ENCODE data around the gene GNL2.

The GNL2 gene

GRCh38 chr1:37595440-37596181, at the start of gene GNL2:
GNL2 (minus strand) TSS chr1:37595937; CDS start chr1:37595822, 115 bp downstream.
- DNase-seq: peak; percentile 97

DNA sequence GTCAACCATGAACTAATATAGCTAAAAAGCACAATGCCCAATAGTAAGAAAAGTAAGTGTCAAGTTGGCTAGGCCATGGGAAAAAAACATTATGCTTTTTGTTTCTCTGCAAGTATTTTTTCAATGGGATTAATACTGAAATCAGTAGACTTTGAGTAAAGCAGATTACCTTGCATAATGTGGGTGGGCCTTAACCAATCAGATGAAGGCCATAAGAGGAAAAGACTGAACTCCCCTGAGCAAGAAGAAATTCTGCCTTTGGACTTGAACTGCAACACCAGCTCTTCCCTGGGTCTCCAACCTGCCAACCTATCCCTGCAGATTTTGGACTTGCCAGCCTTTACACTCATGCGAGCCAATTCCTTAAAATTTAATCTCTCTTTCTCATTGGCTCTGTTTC, 45.3 kb upstream of the GNL2 start:
- no peak for DNase-seq

DNA sequence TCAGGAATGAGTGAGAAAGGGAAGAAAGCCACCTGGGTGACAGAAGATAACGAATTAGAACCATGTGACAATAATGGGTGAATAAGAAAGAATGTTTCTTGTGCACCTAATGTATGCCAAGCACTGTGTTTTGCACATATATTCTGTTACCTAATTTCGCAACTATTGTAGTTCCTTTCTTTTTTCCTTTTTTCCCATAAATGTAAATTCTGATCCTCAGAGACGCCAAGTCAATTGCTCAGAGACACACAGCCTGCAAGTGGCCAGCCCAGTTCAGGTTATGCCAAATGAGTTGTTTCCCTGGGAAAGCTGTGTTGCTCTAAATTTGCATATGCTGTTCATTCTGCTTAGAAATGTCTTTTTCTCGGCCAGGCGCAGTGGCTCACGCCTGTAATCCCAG, 40.7 kb upstream of the GNL2 start:
- DNase-seq: no peak

DNA sequence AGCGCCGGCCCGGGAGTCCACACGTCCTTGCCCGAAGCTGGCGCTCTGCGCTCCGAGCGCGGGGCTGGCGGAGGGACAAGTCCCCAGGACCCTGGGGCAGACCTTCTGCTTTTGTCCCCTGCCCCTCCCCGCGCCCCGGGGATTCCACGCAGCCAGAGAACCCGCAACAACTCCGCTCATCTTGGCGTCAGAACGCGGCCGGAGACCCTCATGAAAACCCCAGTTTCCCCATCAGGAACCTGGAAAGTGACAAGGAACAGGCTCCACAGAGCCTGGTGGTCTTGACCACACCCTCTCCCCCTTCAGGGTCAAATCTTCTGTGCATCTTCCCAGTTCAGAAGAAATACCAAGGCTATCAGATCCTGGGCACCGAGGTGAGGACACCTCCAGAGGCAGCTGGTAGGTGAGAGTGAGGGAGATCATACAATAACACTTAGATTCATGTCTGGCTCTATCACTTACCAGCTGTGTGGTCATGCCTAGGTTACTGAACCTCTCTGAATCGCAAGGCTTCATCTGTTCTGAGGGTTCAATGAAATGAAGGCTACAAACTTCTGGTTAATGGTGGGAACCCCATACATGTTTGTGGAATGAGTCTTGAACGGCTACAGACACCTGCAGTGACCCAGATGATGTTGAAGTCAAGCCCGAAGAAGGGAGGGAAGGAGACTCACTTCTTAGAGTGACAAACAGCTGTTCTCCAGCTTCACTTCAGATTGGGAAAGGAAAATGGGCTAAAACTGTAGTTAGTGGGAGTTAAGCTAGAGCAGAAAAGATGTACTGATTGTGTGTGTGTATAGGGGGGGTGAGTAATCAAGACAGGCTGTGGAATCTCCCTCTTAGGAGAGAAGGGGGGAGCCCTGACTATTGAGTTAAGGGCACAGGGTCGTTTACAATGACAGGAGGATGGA, 39.5 kb upstream of the GNL2 start:
- DNase-seq: no peak

- no peak for DNase-seq
Measured at GRCh38 chr1:37634244-37634991, 38.7 kb upstream of the GNL2 start, which contains the start of gene RSPO1. RSPO1 (minus strand) TSS chr1:37634892; CDS start chr1:37629661, 5,231 bp downstream.

DNA sequence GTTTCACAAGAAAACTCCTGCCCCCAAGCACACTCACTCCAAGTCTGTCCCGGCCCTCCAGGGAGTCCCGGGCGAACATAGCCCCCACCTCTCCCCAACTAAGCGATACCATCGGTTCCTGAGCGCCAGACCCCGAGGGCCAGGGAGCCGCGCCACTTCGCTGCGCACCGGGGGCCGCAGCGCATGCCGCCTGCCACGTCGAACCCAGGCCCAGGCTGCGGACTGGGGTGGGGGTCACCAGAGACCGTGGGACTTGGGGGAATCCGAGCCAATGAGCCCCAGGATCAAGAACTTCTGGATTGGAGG, 38.2 kb upstream of the GNL2 start:
- no peak for DNase-seq

DNA sequence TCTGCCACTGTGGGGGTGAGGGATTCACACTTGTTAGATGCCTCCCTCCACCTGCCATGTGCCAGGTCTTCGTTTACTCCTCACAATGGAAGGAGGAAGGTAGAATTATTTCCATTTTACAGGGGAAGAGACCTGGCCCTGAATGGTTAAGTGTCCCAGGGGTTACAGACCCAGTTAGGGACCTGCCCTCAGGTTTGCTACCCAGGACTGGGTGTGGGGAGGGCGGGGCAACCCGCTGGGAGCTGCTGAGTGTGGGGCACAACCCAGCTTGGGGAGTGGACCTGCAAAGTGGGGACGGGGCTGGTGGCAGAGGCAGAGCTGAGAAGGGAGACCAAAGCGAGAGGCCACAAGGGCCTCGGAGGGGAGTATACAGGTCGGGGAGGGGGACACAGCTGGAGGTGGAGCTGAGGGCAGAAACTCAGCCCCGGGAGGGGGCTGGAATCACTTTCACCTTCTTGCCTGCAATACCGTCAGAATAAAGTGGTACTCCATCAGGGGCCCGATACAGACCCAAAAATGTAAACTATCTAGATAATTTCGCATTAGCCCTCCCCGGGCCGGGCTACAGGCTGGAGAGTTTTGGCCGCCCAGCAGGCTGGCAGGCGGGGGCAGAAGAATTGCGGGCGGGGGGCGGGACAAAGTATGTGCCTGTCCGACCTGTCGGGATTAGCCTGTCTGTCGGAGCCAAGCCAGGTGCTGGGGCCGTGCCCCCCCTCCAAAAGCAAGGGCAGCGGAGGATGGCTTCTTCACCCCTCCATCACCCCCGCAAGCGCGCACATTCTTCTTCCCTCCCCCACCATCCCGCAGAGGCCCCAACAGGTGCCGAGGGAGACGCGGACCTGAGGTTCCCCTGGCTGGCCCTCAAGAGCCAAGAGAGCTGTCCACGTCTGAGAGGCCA, 37.6 kb upstream of the GNL2 start:
- no peak for DNase-seq

GRCh38 chr1:37631036-37631435, 35.3 kb upstream of the GNL2 start:
- DNase-seq: no peak

DNA sequence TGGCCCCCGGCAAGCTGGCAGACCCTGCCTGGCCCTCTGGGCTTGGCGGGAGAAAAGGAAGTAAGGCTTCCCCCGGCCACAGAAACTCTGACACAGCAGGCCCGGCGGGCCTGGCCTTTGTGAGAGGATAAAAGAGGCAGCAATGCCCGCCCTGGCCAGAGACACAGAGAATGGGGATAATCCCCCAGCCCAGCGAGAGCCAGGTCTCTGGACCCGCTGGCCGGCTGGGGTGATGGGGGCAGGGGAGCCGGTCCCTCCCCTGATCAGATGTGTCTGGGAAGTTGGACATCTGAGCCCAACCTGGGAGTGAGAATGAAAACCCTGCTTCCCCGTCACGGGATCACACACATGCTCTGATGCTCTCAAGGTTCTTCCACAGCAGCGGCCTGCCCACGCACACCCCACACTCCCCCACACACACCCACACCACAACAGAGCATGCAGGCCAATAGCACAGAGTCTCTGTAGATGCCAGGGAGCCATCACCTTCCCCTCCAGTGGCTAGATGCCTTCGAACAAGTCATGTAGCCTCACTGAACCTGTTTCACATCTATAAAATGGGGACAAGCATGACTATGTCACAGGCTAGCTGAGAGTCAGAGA, 34.8 kb upstream of the GNL2 start:
- no peak for DNase-seq

DNA sequence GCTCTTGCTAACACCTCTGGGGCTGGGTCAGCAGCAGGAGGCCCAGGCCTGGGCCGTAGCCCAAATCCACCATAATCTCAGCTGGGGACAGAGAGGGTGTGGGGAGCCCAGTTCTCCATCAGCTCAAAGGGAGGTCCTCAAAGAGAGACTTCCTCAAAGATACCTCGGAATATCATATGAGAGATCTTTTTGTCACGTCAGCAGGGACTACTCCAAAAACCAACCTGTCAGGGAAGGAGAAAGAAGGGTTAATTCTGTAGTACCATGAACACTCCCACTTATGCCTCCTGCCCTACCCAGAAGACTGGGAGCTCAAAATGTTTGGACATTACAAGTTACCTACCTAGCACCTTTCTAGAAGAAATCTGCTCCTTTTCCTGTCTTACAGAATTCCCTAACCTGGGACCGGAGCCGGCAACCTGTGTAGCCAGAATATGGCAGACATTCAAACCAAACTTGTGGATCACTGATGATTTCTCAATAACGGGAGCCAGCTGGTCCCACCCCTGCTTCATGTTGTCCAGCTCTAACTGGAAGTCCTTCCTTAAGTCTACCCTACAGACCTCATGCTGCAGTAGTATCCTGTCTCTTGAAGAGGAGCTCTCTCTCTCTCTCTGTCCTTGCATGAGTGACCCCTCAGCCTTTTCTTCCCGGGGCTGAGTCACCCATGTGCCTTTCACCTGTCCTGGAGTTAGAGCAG, 34.1 kb upstream of the GNL2 start:
- DNase-seq: no peak

DNA sequence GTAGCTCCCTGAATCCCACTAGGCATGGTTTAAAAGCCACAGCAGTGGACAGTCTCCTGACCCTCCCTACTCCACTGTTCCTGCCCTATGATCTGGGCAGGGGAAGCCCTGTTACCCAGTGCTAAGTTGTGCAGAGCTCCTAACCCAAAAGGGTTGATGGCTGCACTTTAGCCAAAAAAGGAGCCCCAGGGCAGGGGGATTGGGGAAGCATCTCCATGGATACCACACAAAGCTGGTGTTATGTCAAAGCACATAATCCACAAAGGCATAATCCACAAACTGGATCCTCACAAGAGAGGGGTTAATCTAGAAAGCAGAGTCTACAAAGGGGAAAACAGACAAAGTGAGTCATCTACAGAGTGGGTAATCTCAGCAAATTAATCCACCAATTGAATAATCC, 33.3 kb upstream of the GNL2 start:
- DNase-seq: no peak

GRCh38 chr1:37628026-37628556, 32.4 kb upstream of the GNL2 start:
- DNase-seq: no peak

GRCh38 chr1:37622131-37622530, 26.4 kb upstream of the GNL2 start:
- DNase-seq: no peak

- no peak for DNase-seq
Measured at GRCh38 chr1:37621326-37621870, 25.7 kb upstream of the GNL2 start.

DNA sequence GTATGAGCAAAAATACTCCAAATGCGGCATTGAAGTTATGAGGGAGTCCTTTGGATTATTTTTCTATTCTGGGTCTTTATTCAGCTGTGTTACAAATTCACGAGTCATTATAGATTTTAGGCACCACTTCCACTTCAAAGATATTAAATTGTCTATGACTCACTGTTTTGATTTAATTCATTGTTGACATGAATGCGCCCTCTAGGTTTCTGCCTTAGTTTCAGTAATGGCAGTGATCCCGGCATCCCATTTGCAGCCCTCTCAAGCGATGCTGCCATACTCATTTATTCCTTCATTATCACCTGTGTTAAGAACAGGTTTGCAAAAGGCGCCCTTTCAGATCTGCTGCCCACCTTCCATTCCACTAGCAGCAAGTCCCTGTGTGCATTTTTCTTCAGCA, 25.0 kb upstream of the GNL2 start:
- DNase-seq: no peak

DNA sequence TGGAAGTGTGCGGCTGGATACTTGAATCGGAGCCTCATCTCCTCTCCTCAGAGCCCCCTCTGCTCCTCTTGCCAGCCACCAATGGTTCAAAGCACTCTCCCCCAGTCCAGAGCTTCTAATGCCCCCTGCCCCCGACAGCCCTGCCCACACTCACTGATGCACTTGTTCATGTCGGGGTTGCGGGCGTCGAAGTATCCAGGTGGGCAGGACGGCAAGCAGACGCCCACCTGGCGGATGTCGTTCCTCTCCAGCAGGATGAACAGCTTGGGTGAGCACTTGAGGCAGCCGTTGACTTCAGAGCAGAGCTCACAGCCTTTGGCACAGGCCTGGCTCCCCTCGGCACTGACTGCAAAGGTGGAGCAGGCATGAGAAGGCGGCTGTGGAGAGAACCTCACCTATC, 20.6 kb upstream of the GNL2 start:
- DNase-seq: no peak

GRCh38 chr1:37614105-37614504, 18.4 kb upstream of the GNL2 start:
- no peak for DNase-seq

DNA sequence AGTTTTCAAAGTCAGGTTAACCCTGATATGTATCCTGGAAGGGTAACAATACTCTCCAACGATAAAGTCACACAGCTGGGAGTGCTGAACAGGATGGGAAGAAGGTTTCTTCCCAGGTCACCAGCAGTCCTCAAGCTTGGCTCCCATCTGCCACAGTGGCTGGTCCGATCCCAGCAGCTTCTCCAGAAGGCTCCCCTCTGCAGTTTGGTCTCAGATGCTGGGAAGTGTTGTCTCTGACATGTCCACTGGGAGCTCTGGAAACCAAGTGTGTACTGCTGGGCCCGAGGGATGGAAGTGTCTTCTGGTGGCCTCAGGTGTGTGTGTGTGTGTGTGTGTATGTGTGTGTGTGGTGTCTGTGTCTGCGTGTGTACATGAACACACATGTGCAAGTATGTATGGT, 16.4 kb upstream of the GNL2 start:
- no peak for DNase-seq

DNA sequence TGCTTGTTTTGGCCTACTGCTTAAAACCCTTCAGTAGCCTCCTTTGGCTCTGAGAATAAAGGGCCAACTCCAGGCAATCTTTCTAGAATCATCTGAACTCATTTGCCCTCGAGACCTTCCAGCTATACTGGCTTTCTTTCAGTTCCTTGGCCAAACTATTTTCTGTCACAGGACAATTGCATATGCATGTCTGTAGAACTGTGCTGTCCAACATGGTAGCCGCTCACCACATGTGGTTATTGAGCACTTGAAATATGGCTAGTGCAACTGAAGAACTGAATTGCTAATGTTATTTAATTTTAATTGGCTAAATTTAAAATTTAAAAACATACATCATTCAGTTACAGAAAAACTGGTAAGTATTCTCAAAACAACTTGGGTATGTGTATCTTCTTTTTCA, 14.3 kb upstream of the GNL2 start:
- no peak for DNase-seq

- no peak for DNase-seq
Measured at GRCh38 chr1:37609002-37609401, 13.3 kb upstream of the GNL2 start.

Data from CD4-positive, alpha-beta T cell treated with Interleukin-21 for 1 hour (primary cell).